Measurements from ENCODE around the gene CORO2B.

Gene CORO2B

GRCh38 chr15:68574046-68574445 is 4.7 kb upstream of the CORO2B start:
- no peak for DNase-seq (ENCODE audit: low spot score)

DNA sequence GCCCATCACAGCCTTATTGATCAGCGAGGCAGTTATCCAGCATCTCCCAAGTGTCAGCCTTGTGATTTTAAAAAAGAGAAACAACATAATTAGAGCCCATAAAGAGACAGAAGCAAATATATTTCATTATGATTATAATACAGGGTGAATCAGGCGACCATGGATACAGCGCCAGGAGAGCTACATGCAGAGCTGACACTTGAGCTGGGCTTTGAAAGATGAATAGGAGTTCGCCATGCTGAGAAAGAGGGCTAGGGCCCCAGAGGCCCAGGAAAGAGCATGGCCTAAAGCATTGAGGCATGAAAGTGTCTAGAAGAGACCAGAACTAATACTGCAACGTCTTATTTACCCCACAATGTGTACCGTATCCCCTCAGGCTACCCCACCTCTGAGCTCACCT is 4.2 kb upstream of the CORO2B start:
- no peak for DNase-seq (ENCODE audit: low spot score)

DNA sequence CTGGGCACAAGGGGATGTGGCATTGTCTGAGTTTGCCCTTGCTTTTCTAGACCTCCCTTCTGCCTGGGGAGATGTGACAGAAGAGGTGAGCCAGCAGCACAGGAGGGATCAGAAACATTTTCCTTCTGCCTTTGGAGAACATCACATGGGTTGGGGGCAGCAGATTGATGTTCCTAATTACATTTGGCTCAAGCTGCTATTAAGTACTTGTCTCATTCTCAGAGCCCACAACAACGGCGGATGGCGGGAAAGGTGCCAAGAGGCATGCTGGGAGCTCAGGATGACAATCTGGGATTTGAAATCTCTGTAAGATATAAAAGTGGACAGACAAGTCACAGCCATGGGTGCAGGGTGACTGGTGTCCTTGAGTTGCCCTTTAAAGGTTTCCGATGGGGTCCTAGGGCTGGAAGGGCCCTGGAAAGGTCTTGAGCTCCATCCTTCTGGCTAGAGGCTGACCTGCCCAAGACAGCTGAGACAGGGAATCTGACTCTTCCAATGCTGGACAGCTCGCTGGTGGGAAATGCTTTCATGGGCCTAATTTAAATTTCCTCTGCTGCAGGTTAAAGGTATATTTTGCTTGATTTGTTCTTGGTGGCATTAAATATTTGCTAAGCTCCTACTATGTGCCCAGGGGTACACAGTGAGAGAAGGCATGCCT is 2.4 kb upstream of the CORO2B start:
- DNase-seq (ENCODE audit: low spot score) = no peak

GRCh38 chr15:68578175-68578979 is 416 bp upstream of the CORO2B start:
- DNase-seq (ENCODE audit: low spot score) = peak; percentile 60

GRCh38 chr15:68580026-68580882 is 1.5 kb downstream of the CORO2B start:
- no peak for DNase-seq (ENCODE audit: low spot score)

- DNase-seq (ENCODE audit: low spot score) = no peak
These were observed 2.0 kb downstream of the CORO2B start for GRCh38 chr15:68580883-68581155.

GRCh38 chr15:68581725-68582124 is 2.9 kb downstream of the CORO2B start:
- DNase-seq (ENCODE audit: low spot score) = no peak

DNA sequence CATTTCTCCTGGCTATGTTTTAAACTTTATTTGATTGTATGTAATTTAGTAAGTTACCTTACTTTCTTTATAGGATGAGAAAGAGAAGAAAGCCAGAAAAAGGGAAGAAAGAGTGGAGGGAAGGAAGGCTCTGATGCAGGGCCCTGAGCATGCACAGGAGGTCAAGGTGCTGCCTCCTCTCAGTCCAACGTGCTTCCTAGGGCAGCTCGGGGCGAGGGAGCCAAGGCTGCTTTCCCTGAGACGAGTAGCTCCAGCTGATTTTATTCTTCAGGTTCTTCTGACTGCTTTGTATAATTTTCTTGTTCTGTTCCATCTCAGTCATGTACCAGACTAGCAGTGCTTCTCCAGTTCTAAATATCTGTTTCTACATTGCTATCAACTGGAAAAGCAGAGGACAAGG is 3.4 kb downstream of the CORO2B start:
- DNase-seq (ENCODE audit: low spot score) = no peak

DNA sequence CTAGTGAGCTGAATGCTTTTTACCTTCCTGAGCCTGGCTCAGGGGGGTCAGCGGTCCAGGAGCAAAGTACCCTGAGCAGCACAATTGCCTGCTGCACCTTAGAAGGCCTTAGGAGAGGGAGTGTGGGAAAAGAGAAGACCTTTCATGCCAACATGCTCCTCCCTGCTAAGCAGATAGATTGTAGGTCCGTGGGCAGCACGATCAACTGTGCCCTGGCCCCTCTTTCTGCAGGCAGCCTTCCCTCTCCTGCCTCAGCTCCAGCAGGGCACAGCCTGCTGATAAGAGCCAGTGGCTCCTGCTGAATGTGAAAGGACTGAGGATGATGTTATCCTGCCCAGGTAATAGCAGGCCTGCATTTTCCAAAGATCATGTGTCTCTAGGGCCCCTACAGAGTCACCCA is 4.1 kb downstream of the CORO2B start:
- no peak for DNase-seq (ENCODE audit: low spot score)

DNA sequence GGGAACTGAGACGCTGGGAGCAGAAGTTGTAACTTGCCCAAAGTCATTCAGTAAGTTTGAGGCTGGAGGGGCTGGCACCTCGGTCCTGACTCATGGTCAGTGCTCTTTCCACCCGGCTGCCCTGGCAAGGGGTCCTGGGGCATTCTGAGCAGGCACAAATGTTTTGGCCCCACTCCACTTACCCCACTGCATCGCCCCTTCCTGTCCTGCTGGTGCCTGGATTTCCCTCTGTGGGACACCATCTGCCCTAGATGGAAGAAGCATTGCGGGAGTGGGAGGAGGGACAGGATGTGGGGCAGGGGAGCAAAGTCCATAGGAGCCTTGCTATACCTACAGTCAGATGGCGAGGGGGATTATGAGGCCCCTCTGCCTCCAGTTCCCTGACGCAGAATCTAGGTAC is 4.5 kb downstream of the CORO2B start:
- DNase-seq (ENCODE audit: low spot score) = no peak

DNA sequence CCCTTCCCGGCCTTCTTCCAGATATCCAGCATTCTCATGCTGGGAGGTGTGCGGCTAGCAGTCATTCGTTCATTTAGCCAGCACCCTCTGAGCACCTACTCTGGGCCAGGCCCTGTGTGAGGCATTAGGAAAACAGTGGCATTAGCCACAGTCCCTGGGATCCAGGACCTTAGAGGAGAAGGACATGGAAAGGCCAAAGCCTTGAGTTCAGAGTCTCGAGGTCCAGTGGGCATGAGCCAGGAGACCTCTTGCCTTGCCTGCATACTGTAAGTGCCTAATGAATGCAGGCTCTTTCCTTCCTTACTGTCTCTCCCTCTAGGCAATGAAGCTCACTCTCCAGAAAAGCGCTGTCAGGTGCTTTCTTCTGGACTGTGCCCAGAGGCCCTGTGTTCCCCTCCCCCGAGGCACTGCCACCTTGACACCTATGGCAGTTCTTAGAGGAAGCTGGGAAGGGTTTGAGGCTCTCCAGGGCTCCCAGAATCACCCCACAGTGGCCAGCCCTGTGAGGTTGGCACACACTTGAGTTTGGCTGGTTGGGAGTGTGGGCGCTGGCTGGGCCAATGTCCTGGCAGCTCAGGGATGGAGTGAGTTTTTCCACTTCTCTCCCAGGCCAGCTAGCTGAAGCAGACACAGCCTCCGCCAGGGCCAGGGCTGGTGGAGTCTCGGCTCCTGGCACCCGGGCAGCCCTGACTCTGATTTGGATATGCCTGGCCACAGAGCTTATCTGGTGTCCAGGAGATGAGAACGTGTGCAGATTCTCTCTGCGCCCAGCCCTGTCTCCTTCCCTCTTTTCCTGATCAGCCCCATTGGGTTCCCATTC is 5.4 kb downstream of the CORO2B start:
- no peak for DNase-seq (ENCODE audit: low spot score)

GRCh38 chr15:68584756-68585573 is 6.2 kb downstream of the CORO2B start:
- no peak for DNase-seq (ENCODE audit: low spot score)

GRCh38 chr15:68585574-68586273 is 6.9 kb downstream of the CORO2B start:
- no peak for DNase-seq (ENCODE audit: low spot score)

DNA sequence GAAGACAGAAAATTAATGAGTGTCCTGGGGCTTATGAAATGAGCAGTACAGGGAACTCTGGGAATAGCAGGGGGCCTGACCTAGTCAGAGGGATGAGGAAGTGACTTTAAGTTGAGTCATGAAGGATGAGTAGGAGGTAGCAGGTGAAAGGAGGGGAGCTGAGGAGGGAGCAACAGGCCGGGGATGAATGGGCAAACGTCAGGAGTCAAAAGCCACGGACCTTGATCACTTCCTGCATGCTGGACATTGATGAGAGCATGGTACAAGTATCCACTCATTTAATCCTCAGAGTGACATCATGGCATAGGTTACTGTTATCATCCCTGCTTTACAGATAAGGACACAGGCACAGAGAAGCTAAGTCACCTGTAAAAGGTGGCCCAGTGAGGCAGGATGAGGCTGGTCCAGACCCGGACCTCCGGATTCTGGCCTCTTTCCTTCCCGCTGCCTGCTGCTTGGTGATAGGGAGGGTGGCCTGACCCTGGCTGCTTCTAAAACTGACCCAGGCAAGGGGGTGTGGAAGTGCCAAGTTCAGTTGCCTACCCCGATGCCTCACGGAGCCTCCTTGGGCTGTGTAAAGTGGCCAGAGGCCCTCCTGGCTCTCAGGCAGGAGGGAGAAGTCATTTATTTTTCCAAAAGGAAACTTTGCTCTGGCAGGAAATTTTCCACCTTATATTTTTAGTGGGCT is 7.6 kb downstream of the CORO2B start:
- DNase-seq (ENCODE audit: low spot score) = no peak

DNA sequence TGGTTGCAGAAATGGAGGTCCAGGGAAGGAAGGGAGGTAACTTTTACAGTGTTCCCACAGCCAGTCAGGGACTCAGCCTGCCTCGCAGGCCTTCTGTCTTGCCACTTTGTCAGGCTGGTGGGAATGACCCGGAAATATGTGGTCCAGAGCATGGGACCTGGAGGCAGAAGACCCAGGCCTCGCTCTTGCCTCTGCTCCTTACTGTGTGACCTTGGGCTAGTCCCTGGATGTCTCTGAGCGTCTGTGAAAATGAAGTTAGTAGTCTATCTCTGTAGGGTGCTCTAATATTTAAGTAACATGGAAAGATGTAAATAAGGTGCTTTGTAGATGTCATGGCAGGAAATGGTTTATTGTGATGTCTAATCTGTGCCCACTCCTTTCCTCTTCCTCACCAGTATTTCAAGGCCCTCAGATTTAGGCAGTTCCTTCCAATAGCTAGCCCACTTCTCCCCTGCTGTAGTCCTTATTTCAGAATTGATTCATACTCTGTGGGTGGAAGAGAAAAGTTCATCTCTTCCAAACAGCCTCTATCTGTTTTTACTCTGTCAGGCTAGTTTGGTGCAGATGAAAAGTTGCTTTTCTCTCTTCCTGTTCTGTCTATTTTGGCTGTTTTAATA is 9.1 kb downstream of the CORO2B start:
- DNase-seq (ENCODE audit: low spot score) = no peak

- DNase-seq (ENCODE audit: low spot score) = no peak
These were observed 10.3 kb downstream of the CORO2B start for GRCh38 chr15:68589053-68589452.

- no peak for DNase-seq (ENCODE audit: low spot score)
These were observed 11.3 kb downstream of the CORO2B start for GRCh38 chr15:68589783-68590710.

GRCh38 chr15:68590721-68591389 is 12.1 kb downstream of the CORO2B start:
- no peak for DNase-seq (ENCODE audit: low spot score)

Measured in NAMALWA (cell line).